ENCODE data around the gene LYG2. TPM values are rescaled to one million over a fixed set of nuclear protein-coding genes. Genes with fewer than 3 reads are reported as not detected.
"Not testable (repeated sequence)": the region's sequence is repeated elsewhere in the genome, so short reads cannot be mapped to it uniquely, and the experiment has no call there.

LYG2 gene
- total RNA-seq (2014; rRNA removed; shearing (Covaris generic)), result 0.84 TPM in 1 of 2 replicates, not detected in the other

- peak; percentile 14 for DNase-seq (ENCODE audit: low read depth)
Observed at GRCh38 chr2:99255491-99256318, at the start of gene LYG2. LYG2 (minus strand) TSS chr2:99255666; CDS start chr2:99254260, 1,406 bp downstream.

GRCh38 chr2:99301097-99301496, 45.6 kb upstream of the LYG2 start, which contains the start of gene LYG1:
LYG1 (minus strand) TSS chr2:99301197; CDS start chr2:99295670, 5,527 bp downstream.
- DNase-seq (ENCODE audit: low read depth), result not testable (repeated sequence)

- DNase-seq (ENCODE audit: low read depth), result no peak
Observed at GRCh38 chr2:99299580-99299979, 44.1 kb upstream of the LYG2 start.

GRCh38 chr2:99297994-99298393, 42.5 kb upstream of the LYG2 start:
- peak; percentile 9 for DNase-seq (ENCODE audit: low read depth)

GRCh38 chr2:99285526-99285925, 30.1 kb upstream of the LYG2 start:
- DNase-seq (ENCODE audit: low read depth), result no peak

GRCh38 chr2:99279969-99280695, 24.7 kb upstream of the LYG2 start:
- no peak for DNase-seq (ENCODE audit: low read depth)

GRCh38 chr2:99278793-99279291, 23.4 kb upstream of the LYG2 start:
- peak; percentile 78 for DNase-seq (ENCODE audit: low read depth)

GRCh38 chr2:99278195-99278765, 22.8 kb upstream of the LYG2 start:
- DNase-seq (ENCODE audit: low read depth), result not testable (repeated sequence)

- DNase-seq (ENCODE audit: low read depth), result no peak
Observed at GRCh38 chr2:99275882-99276281, 20.4 kb upstream of the LYG2 start.

- DNase-seq (ENCODE audit: low read depth), result no peak
Observed at GRCh38 chr2:99261242-99261641, 5.8 kb upstream of the LYG2 start.

- no peak for DNase-seq (ENCODE audit: low read depth)
Observed at GRCh38 chr2:99260184-99260583, 4.7 kb upstream of the LYG2 start.

- DNase-seq (ENCODE audit: low read depth), result no peak
Observed at GRCh38 chr2:99259465-99259864, 4.0 kb upstream of the LYG2 start.

- DNase-seq (ENCODE audit: low read depth), result peak; percentile 32
Observed at GRCh38 chr2:99256677-99257076, 1.2 kb upstream of the LYG2 start.

GRCh38 chr2:99249951-99250350, 5.5 kb downstream of the LYG2 start:
- no peak for DNase-seq (ENCODE audit: low read depth)

- no peak for DNase-seq (ENCODE audit: low read depth)
Observed at GRCh38 chr2:99242151-99242550, 13.3 kb downstream of the LYG2 start.

GRCh38 chr2:99240431-99240830, 15.0 kb downstream of the LYG2 start:
- DNase-seq (ENCODE audit: low read depth), result no peak

GRCh38 chr2:99238599-99238998, 16.9 kb downstream of the LYG2 start:
- no peak for DNase-seq (ENCODE audit: low read depth)

GRCh38 chr2:99233177-99233576, 22.3 kb downstream of the LYG2 start:
- DNase-seq (ENCODE audit: low read depth), result not testable (repeated sequence)

GRCh38 chr2:99217929-99218501, 37.5 kb downstream of the LYG2 start:
- DNase-seq (ENCODE audit: low read depth), result no peak

GRCh38 chr2:99216096-99216495, 39.4 kb downstream of the LYG2 start:
- DNase-seq (ENCODE audit: low read depth), result no peak

- no peak for DNase-seq (ENCODE audit: low read depth)
Observed at GRCh38 chr2:99205491-99205890, 50.0 kb downstream of the LYG2 start.
